DND-41 (cell line): Measurements from ENCODE around the gene TEKT2.

Source experiments
- ATAC-seq: fragments of 200-7000 bp; cut with Tn5 transposase; 3 replicates; pipeline ENCODE4 v1.9.1; 2021; ENCODE audit warnings: low read depth; ENCODE audit not compliant: insufficient read depth
- DNase-seq: peaks from one replicate; pipeline ENCODE4 v3.0.0-alpha.2; 2020
- H2AFZ ChIP-seq: 2 replicates; pipeline ENCODE4 v1.6.0; 2012; ENCODE audit warnings: low read depth, low read length
- H3K27ac ChIP-seq: 2 replicates; pipeline ENCODE4 v1.5.1; 2012; ENCODE audit warnings: low read length, inconsistent platforms
- H3K27me3 ChIP-seq: fragments of 200-600 bp; sonication (generic); 2 replicates; pipeline ENCODE4 v1.6.0; 2012; ENCODE audit warnings: low read length, mild to moderate bottlenecking, inconsistent platforms; ENCODE audit not compliant: insufficient read depth, poor library complexity
- H3K36me3 ChIP-seq: 2 replicates; pipeline ENCODE4 v1.5.1; 2012; ENCODE audit warnings: low read length, inconsistent platforms; ENCODE audit not compliant: insufficient read depth
- H3K4me1 ChIP-seq: 2 replicates; pipeline ENCODE4 v1.5.1; 2012; ENCODE audit warnings: mild to moderate bottlenecking, low read length; ENCODE audit not compliant: insufficient read depth
- H3K4me2 ChIP-seq: 2 replicates; pipeline ENCODE4 v1.6.0; 2012; ENCODE audit warnings: mild to moderate bottlenecking, moderate library complexity, low read length, inconsistent platforms; ENCODE audit not compliant: insufficient read depth
- H3K4me3 ChIP-seq, 2 experiments: fragments of 200-600 bp in 1 of 2; shearing (Covaris generic) in 1 of 2; 2 replicates each; pipeline ENCODE4 v1.5.1; 2012 to 2016; ENCODE audit warnings: inconsistent platforms in 2 of 2, low read length in 2 of 2, mild to moderate bottlenecking in 2 of 2, low read depth in 1 of 2, moderate library complexity in 1 of 2
- H3K79me2 ChIP-seq: 2 replicates; pipeline ENCODE4 v1.6.0; 2012; ENCODE audit warnings: low read length, inconsistent platforms; ENCODE audit not compliant: insufficient read depth
- H3K9ac ChIP-seq: 2 replicates; pipeline ENCODE4 v1.6.0; 2012; ENCODE audit warnings: low read depth, mild to moderate bottlenecking, inconsistent platforms, low read length, moderate library complexity
- H3K9me3 ChIP-seq: 2 replicates; pipeline ENCODE4 v1.5.1; 2012; ENCODE audit warnings: low read length, moderate library complexity, mild to moderate bottlenecking, inconsistent platforms; ENCODE audit not compliant: insufficient read depth, severe bottlenecking
- H4K20me1 ChIP-seq: 2 replicates; pipeline ENCODE4 v1.6.0; 2012; ENCODE audit warnings: low read length; ENCODE audit not compliant: insufficient read depth
- CTCF ChIP-seq: IDR thresholded peaks from 2 replicates; pipeline ENCODE4 v1.5.1; 2012; ENCODE audit warnings: borderline replicate concordance, low read length, moderate library complexity, mild to moderate bottlenecking; ENCODE audit not compliant: poor library complexity, severe bottlenecking; ENCODE audit errors: extremely low read depth
- EZH2 ChIP-seq: IDR thresholded peaks from 3 replicates; pipeline ENCODE4 v1.6.1; 2012; ENCODE audit warnings: borderline replicate concordance, low read depth, mild to moderate bottlenecking, moderate library complexity, low read length, inconsistent platforms; ENCODE audit not compliant: severe bottlenecking

TEKT2 gene

GRCh38 chr1:36119456-36119855 is 35.6 kb downstream of the TEKT2 start:
- Histone ChIP-seq H3K79me2 (no peaks in the 10 kb centered on the region), H3K4me3 (no peak overlapping the region), H3K27me3 (no peaks in the 10 kb centered on the region), H3K9ac (no peak overlapping the region), H3K4me1 (no peaks in the 10 kb centered on the region), H3K36me3 (no peaks in the 10 kb centered on the region), H3K4me2 (no peak overlapping the region), H2AFZ (no peak overlapping the region), H4K20me1 (no peaks in the 10 kb centered on the region), H3K27ac (no peak overlapping the region), H3K9me3 (no peaks in the 10 kb centered on the region)
- ATAC-seq: no peak
- DNase-seq: no peak
- TF ChIP-seq CTCF (no peak), EZH2 (no peak)

GRCh38 chr1:36122062-36123030 is 38.5 kb downstream of the TEKT2 start:
- no peaks in the 10 kb centered on the region for H3K9me3 ChIP-seq
- no peak overlapping the region for H2AFZ ChIP-seq
- no peak overlapping the region for H3K27ac ChIP-seq
- ATAC-seq (no peak), DNase-seq (no peak)
- no peaks in the 10 kb centered on the region for H3K36me3 ChIP-seq
- H3K9ac ChIP-seq: no peak overlapping the region
- no peaks in the 10 kb centered on the region for H3K79me2 ChIP-seq
- H3K4me3 ChIP-seq: no peak overlapping the region
- H3K4me2 ChIP-seq: no peak overlapping the region
- no peaks in the 10 kb centered on the region for H4K20me1 ChIP-seq
- TF ChIP-seq EZH2 (no peak), CTCF (no peak)
- no peaks in the 10 kb centered on the region for H3K27me3 ChIP-seq
- H3K4me1 ChIP-seq: no peaks in the 10 kb centered on the region

- Histone ChIP-seq H2AFZ (no peak overlapping the region), H3K9ac (no peak overlapping the region), H3K4me2 (no peak overlapping the region), H3K9me3 (no peaks in the 10 kb centered on the region), H3K27me3 (no peaks in the 10 kb centered on the region), H4K20me1 (no peaks in the 10 kb centered on the region), H3K79me2 (no peaks in the 10 kb centered on the region), H3K4me3 (no peak overlapping the region), H3K4me1 (no peaks in the 10 kb centered on the region), H3K27ac (no peak overlapping the region), H3K36me3 (no peaks in the 10 kb centered on the region)
- DNase-seq (no peak), ATAC-seq (no peak)
- TF ChIP-seq EZH2 (no peak), CTCF (no peak)
Observed at GRCh38 chr1:36123356-36123755, 39.5 kb downstream of the TEKT2 start.
